GM21381 (cell line): ENCODE measurements around the gene PLA2G4D.

Experiments
- ATAC-seq: cut with Tn5 transposase; IDR thresholded peaks from one replicate; pipeline ENCODE4 v1.9.1; 2021; ENCODE audit warnings: mild to moderate bottlenecking, moderate library complexity; ENCODE audit not compliant: unreplicated experiment

PLA2G4D gene

GRCh38 chr15:42077689-42078088 is 16.7 kb downstream of the PLA2G4D start:
- no peak for ATAC-seq

DNA sequence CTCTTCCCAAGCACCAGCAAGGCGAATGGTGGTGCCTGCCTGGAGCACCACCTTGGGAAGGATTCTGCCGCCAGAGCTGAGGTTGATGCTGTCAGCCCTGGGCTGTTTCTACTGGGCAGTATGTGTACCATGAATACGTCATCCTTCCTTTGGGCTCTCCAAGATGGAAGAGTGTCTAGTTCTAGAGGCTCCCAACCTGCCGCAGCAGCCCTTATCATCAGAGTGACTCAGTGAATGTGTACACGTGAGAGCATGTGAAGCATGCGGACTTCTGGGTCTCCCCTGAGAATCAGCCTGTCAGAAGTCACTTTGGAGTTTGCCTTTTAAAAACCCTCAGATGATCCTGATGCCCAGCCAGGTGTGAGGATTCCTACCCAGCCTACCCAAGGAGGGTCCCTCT is 20.9 kb downstream of the PLA2G4D start:
- no peak for ATAC-seq

DNA sequence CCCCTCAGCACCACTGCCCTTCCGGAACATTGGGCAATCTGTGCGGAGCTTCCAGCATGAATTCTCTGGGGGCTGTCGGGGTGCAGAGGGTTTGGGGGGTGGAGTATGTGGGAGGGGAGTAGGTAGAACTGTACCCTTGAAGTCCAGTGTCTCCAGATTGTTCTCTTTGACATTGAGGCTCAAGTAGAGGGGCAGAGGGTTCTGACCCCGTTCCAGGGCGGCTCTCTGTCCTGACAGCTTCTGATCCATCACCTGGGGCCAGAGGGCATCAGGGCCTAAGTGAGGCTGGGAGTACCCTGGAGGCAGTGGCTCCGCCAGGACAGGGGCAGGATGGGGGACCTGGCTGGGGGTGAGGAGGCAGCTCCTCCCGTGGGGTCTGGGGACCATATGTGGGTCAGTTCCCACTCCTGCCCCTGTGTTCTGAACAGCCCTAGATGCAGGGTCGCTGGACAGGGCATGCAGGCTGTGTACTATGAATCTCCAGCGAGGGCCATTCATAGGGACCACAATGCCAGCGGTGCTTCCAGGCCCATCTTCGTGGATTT is 22.1 kb downstream of the PLA2G4D start:
- no peak for ATAC-seq

- ATAC-seq, result no peak
These were observed 22.6 kb downstream of the PLA2G4D start for GRCh38 chr15:42071717-42072116.

DNA sequence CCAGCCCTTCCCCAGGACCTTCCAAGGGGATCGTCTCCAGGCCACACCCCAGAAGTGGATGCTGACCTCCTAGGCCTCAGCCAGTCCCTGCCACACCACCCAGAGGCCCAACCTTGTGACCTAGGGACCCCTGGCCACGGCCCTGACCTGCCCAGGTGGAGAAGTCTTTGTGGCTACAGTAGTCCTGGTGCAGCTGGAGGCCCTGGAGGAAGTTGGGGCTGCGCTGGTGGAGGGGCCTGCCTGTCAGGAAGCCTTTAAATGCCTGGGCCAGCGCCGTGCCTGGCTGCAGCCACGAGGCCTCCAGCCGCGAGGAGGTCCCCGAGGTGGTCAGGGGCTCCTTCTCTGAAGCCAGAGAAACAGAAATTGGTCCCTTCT is 23.4 kb downstream of the PLA2G4D start:
- no peak for ATAC-seq

DNA sequence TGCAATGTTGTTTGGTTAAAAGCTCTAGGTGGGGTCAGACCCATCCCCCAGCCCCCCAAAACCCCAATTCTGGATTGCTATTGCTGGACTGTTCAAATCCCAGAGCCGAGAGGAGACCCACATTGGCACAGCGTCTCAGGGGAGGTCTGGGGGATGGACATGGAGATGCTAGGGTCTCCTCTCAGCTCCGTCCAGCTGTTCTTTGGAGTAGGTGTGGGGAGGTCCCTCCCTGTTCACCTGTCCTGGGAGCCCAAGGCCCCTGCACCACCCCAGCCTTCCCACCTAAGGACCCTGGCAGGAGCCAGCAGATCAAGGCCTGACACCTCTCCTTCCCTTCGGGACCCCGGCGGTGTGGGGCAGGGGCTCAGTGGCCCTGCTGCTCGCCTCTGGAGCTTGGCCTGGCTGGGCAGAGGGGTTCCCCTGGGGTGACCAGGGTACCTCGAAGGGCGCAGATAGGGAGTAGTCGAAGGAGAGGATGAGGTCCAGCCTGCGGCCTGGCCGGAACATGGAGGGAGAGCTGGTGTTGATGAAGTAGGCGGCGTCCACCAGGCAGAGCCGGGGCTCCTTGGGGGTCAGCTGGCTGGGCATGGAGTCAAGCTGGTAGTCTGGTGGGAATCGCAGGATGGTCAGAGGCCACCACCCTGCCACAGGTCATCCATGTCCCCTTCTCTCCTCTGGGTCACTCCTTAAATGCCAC is 23.9 kb downstream of the PLA2G4D start:
- ATAC-seq, result no peak

DNA sequence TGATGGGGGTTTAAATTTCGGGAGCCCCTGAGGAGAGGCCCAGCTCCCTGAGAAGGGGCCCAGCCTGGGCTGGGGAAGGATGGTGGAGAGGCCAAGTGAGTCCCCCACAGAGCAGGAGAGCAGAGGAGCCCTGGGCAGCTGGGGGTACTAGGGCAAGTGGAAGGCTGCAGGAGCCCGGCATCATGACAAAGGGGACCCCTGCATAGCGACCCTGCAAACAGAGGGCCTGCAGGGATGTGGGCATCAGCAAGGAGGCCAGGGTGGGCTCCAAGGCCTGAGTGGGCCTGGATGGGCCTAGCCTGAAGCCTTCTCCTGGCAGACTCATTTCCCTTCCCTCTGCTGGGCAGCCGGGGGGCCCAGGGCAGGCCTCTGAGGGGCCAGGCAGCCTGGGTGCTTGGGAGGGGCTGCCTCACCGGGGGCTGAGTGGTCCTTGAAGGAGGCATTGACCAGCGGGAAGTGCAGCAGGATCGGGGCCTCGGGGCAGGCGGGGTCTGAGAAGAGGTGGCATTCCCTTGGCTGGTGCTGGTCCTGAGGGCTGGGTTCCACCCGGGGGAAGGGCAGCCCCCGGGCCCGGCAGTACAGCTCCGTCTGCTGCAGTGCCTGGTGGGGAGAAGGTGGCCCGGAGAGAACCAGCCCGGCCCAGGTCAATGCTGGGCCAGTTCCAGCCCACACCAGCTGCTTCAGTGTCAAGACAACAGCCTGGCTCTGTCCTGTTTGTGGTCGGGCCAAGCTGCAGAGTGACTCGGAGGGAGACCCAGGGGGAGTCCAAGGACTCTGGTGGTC is 24.7 kb downstream of the PLA2G4D start:
- ATAC-seq, result no peak

DNA sequence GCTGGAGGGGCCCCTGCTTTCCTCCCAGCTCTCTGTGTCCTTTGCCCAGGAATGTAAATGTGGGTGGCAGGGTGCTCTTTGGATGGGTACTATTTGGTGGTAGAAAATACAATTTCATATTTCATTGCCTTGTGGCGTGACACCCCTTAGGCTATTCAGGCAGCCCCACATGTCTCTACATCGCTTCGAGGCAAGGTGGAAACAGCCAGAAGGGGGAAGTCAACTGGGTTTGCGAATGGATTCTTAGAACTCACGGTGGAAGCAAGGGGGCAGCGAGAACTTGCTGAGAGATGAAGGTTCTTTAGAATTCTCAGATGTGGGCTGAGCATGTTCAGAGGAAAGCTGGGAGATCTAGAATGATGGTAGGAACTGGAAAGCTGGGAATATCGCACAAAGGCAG is 25.3 kb downstream of the PLA2G4D start:
- ATAC-seq, result no peak

DNA sequence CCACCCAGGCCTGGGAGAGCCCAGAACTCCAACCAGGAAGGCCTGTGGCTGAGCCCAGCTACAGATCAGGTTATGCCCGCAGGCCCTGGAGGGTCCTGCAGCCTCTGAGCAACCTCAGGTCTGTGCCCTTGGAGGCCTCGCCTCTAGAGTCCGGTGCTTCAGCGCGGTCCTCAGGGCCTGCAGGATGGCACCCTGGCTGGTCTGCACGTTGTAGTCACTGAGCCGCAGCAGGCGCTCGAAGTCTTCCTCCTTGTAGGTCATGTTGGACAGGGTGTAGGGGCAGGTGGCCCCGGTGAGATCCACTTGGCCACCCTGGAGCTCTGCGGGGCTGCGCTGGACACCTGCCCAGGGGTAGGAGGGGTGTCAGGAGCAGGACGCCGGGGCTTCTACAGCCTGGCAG is 25.8 kb downstream of the PLA2G4D start:
- ATAC-seq, result no peak

DNA sequence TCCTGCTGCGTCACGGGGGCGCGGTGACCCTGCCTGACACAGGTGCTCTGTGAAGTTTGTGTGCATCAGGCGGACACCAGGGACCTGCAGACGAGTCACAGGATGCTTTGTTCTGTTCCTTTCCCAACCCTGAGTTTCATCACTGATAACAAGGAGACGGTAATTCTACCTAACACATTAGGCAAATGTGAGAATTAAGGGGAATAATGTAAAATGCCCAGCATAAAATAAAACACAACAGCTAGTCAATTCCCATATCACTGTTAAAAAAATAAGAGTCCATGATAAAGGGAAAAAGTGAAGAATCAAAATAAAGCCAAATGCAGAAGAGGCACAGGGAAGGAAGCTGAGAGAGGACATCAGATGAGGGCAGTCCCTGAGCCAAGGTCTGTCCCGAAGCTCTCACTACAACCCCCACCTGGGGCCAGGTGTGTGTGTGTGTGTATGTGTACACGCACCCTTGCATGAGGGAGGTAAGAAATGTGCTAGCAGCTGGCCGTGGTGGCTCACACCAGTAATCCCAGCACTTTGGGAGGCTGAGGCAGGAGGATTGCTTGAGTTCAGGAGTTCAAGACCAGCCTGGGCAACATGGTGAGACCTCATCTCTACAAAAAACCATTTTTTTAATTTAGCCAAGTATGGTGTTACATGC is 27.5 kb downstream of the PLA2G4D start:
- ATAC-seq, result no peak

GRCh38 chr15:42065468-42065867 is 28.9 kb downstream of the PLA2G4D start:
- no peak for ATAC-seq

DNA sequence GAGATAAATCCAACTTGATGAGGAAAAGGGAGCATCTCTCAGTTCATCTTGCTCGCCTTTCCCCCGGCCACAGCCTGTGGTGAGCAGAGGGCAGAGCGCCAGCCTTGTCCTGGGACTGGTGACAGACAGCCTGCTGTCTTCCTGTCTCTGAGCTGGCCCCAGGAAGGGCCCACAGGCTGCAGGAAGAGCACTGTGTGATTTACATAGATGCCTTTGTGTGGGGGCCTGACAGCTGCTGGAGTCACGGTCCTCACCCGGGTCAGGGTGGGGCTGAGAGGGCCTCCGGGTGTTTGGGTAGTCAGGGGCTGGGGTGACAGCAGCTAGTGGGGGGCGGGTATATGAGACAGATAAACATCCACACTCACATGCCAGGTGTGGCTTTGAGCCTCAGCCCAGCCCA is 29.3 kb downstream of the PLA2G4D start:
- no peak for ATAC-seq

- ATAC-seq, result no peak
These were observed 30.1 kb downstream of the PLA2G4D start for GRCh38 chr15:42064271-42064670.

- no peak for ATAC-seq
These were observed 31.1 kb downstream of the PLA2G4D start for GRCh38 chr15:42063122-42063848.

DNA sequence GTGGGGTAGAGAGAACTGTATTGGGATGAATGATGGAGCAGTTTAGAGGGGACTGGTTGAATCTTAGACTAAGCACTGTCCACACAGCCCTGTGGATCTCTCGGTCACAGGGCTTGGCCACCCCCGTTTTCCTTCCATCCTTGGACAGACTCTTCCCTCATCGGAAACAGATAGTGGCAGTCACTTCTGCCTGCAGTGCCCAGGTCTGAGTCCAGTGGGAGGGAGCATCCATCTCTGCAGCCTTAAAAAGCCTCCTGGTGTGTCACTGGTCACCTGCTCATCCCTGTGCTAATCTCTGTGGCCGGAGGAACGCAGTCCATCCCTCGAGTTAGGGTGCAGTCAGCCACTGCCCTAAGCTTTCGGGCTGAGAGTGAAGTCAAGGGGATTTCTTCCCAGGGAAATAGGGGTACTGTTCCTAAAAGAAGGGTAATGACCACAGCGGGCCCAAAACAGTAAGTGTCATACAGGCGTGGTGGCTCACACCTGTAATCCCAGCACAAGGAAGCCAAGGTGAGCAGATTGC is 32.0 kb downstream of the PLA2G4D start:
- ATAC-seq, result no peak

- ATAC-seq, result no peak
These were observed 33.6 kb downstream of the PLA2G4D start for GRCh38 chr15:42060797-42061196.

- ATAC-seq, result no peak
These were observed 33.9 kb downstream of the PLA2G4D start for GRCh38 chr15:42060477-42060763.

- ATAC-seq, result no peak
These were observed 34.5 kb downstream of the PLA2G4D start for GRCh38 chr15:42059661-42060476.

- no peak for ATAC-seq
These were observed 35.6 kb downstream of the PLA2G4D start for GRCh38 chr15:42058791-42059190.
